Keratinocyte (primary cell): ENCODE data around the gene EPG5. TPM values are rescaled to one million over a fixed set of nuclear protein-coding genes. Genes with fewer than 3 reads are reported as not detected.

Experiments
- DNase-seq: peaks from one replicate; pipeline ENCODE4 v3.0.0-alpha.2; 2011; ENCODE audit warnings: low read depth, missing footprints, low spot score
- FAIRE-seq: peaks from 2 replicates; lab custom pipeline; 2011; peaks lifted over from hg19 to GRCh38; lab: Jason Lieb, UNC
- H2AFZ ChIP-seq: 2 replicates; pipeline ENCODE4 v1.6.0; 2012; ENCODE audit warnings: low read length, control low read depth, inconsistent platforms; ENCODE audit not compliant: control insufficient read depth
- H3K27ac ChIP-seq: 2 replicates; pipeline ENCODE4 v1.5.1; 2011; ENCODE audit warnings: low read length; ENCODE audit not compliant: control insufficient read depth, insufficient read depth
- H3K27me3 ChIP-seq: 3 replicates; pipeline ENCODE4 v1.6.0; 2011; ENCODE audit warnings: low read length; ENCODE audit not compliant: control insufficient read depth, insufficient read depth; ENCODE audit errors: extremely low read depth
- H3K36me3 ChIP-seq, 2 experiments: 2 replicates in 1 of 2; 3 replicates in 1 of 2; pipeline ENCODE4 v1.5.1; 2011; ENCODE audit warnings: low read length in 2 of 2, mild to moderate bottlenecking in 1 of 2; ENCODE audit not compliant: control insufficient read depth in 2 of 2, insufficient read depth in 2 of 2; ENCODE audit errors: extremely low read depth in 1 of 2
- H3K4me1 ChIP-seq: 3 replicates; pipeline ENCODE4 v1.5.1; 2011; ENCODE audit warnings: low read length; ENCODE audit not compliant: control insufficient read depth, insufficient read depth; ENCODE audit errors: extremely low read depth
- H3K4me2 ChIP-seq: 3 replicates; pipeline ENCODE4 v1.6.0; 2011; ENCODE audit warnings: low read depth, low read length; ENCODE audit not compliant: control insufficient read depth, insufficient read depth; ENCODE audit errors: extremely low read depth
- H3K4me3 ChIP-seq, 3 experiments: fragments of 200-600 bp in 1 of 3; sonication (generic) in 1 of 3; 2 replicates in 2 of 3; 3 replicates in 1 of 3; pipeline ENCODE4 v1.5.1; 2011 to 2016; ENCODE audit warnings: low read length in 3 of 3, mild to moderate bottlenecking in 3 of 3, control low read depth in 2 of 3, inconsistent platforms in 1 of 3, low read depth in 1 of 3, mixed read lengths in 1 of 3, mixed run types in 1 of 3, moderate library complexity in 1 of 3; ENCODE audit not compliant: control insufficient read depth in 2 of 3, insufficient read depth in 2 of 3; ENCODE audit errors: extremely low read depth in 1 of 3
- H3K79me2 ChIP-seq: 2 replicates; pipeline ENCODE4 v1.6.0; 2012; ENCODE audit warnings: low read length; ENCODE audit not compliant: control insufficient read depth, insufficient read depth
- H3K9ac ChIP-seq: 3 replicates; pipeline ENCODE4 v1.6.0; 2011; ENCODE audit warnings: low read length; ENCODE audit not compliant: control insufficient read depth, insufficient read depth; ENCODE audit errors: extremely low read depth
- H3K9me1 ChIP-seq: 3 replicates; pipeline ENCODE4 v1.6.0; 2011; ENCODE audit warnings: low read length; ENCODE audit not compliant: control insufficient read depth, insufficient read depth; ENCODE audit errors: extremely low read depth
- H3K9me3 ChIP-seq: 2 replicates; pipeline ENCODE4 v1.5.1; 2012; ENCODE audit warnings: low read depth, low read length; ENCODE audit not compliant: control insufficient read depth
- H4K20me1 ChIP-seq: 3 replicates; pipeline ENCODE4 v1.6.0; 2011; ENCODE audit warnings: low read length; ENCODE audit not compliant: control insufficient read depth, insufficient read depth; ENCODE audit errors: extremely low read depth
- CTCF ChIP-seq, 3 experiments: IDR thresholded peaks in 1 of 3; conservative IDR thresholded peaks in 1 of 3; optimal IDR thresholded peaks in 1 of 3; 2 replicates in 2 of 3; 3 replicates in 1 of 3; pipeline versions ENCODE3 to v1.5.1; 2011; ENCODE audit warnings: low read length in 3 of 3, mild to moderate bottlenecking in 3 of 3, moderate library complexity in 2 of 3, control low read depth in 1 of 3, inconsistent platforms in 1 of 3; ENCODE audit not compliant: insufficient read depth in 2 of 3; ENCODE audit errors: extremely low read depth in 1 of 3
- EZH2 ChIP-seq: IDR thresholded peaks from one replicate; pipeline ENCODE4 v1.6.1; 2012; ENCODE audit warnings: inconsistent platforms, mild to moderate bottlenecking, low read length, moderate library complexity
- dilution Hi-C: fragments of 300-500 bp; cut with MboI; formaldehyde crosslinking; loops from one replicate; pipeline ENCODE4 v1.7.0; 2020; ENCODE audit warnings: low sequenced_read_pairs; ENCODE audit not compliant: extremely low pct_ligation_motif_present
- polyA plus RNA-seq, 5 experiments: library from polyadenylated mRNA; depleted of rRNA in 3 of 5; stranded (reverse) in 3 of 5; stranded (forward) in 1 of 5; unstranded in 1 of 5; fragments of >200 nt; gene quantifications; 1 replicate in 1 of 5; 2 replicates in 3 of 5; 3 replicates in 1 of 5; pipeline versions ENCODE4 v1.2.1 to v1.2.3, GENCODE V29; 2011 to 2012; ENCODE audit warnings: missing spikeins in 2 of 5, low read depth in 1 of 5, low replicate concordance in 1 of 5

EPG5 gene
- polyA plus RNA-seq, 1 donor (not counting 4 experiments of a cell fraction or from before 2014, with no cell fraction given), result 17.8 TPM

GRCh38 chr18:45978084-45978483 is 11.0 kb upstream of the EPG5 start:
- H3K27me3 ChIP-seq, result no peaks in the 10 kb centered on the region
- H3K9ac ChIP-seq, result no peak overlapping the region
- no peak for TF ChIP-seq CTCF (optimal IDR thresholded peaks at IDR 0.05 in 1 of 3, IDR thresholded peaks at IDR 0.05 in 1 of 3, conservative IDR thresholded peaks at IDR 0.05 in 1 of 3; ENCODE audit: extremely low read depth in 1 of 3, insufficient read depth in 2 of 3, low read length in 3 of 3)
- TF ChIP-seq EZH2, result no peak
- no peaks in the 10 kb centered on the region for H4K20me1 ChIP-seq
- dilution Hi-C loops, result no loop called here
- no peak overlapping the region for H2AFZ ChIP-seq
- H3K36me3 ChIP-seq, result no peaks in the 10 kb centered on the region
- no peak for FAIRE-seq
- H3K27ac ChIP-seq, result no peak overlapping the region
- H3K9me3 ChIP-seq, result no peaks in the 10 kb centered on the region
- no peaks in the 10 kb centered on the region for H3K79me2 ChIP-seq
- no peak overlapping the region for H3K4me2 ChIP-seq
- no peaks in the 10 kb centered on the region for H3K9me1 ChIP-seq
- DNase-seq, result no peak
- peaks cover 3% of the 10 kb centered on the region for H3K4me1 ChIP-seq
- H3K4me3 ChIP-seq, result no peak overlapping the region

- Histone ChIP-seq H3K79me2 (no peaks in the 10 kb centered on the region), H3K9ac (no peak overlapping the region), H3K36me3 (no peaks in the 10 kb centered on the region), H3K9me3 (no peaks in the 10 kb centered on the region), H4K20me1 (no peaks in the 10 kb centered on the region), H3K9me1 (no peaks in the 10 kb centered on the region), H3K4me1 (peaks cover 3% of the 10 kb centered on the region), H3K27ac (no peak overlapping the region), H2AFZ (no peak overlapping the region), H3K4me3 (no peak overlapping the region), H3K27me3 (no peaks in the 10 kb centered on the region), H3K4me2 (no peak overlapping the region)
- TF ChIP-seq CTCF (optimal IDR thresholded peaks at IDR 0.05 in 1 of 3, IDR thresholded peaks at IDR 0.05 in 1 of 3, conservative IDR thresholded peaks at IDR 0.05 in 1 of 3; ENCODE audit: extremely low read depth in 1 of 3, insufficient read depth in 2 of 3, low read length in 3 of 3), result no peak
- TF ChIP-seq EZH2, result no peak
- dilution Hi-C loops, result no loop called here
- FAIRE-seq (no peak), DNase-seq (no peak)
These were observed 9.8 kb upstream of the EPG5 start for GRCh38 chr18:45976974-45977373.
